ENCODE results near the gene ABCC6.
"Not testable (repeated sequence)": the region's sequence is repeated elsewhere in the genome, so short reads cannot be mapped to it uniquely, and the experiment has no call there.

ABCC6 gene

GRCh38 chr16:16186820-16187219 lies 36.5 kb downstream of the ABCC6 start:
- DNase-seq = no peak

GRCh38 chr16:16185095-16185494 lies 38.2 kb downstream of the ABCC6 start:
- no peak for DNase-seq

- DNase-seq = no peak
Measured at GRCh38 chr16:16184594-16184993, 38.7 kb downstream of the ABCC6 start.

- DNase-seq = no peak
Measured at GRCh38 chr16:16183562-16183961, 39.7 kb downstream of the ABCC6 start.

- no peak for DNase-seq
Measured at GRCh38 chr16:16182918-16183317, 40.4 kb downstream of the ABCC6 start.

GRCh38 chr16:16181748-16182147 lies 41.5 kb downstream of the ABCC6 start:
- not testable (repeated sequence) for DNase-seq

GRCh38 chr16:16178455-16179162 lies 44.7 kb downstream of the ABCC6 start:
- DNase-seq = no peak

GRCh38 chr16:16176328-16176727 lies 47.0 kb downstream of the ABCC6 start:
- DNase-seq = no peak

- no peak for DNase-seq
Measured at GRCh38 chr16:16175296-16175695, 48.0 kb downstream of the ABCC6 start.

- no peak for DNase-seq
Measured at GRCh38 chr16:16172991-16173390, 50.3 kb downstream of the ABCC6 start.

- no peak for DNase-seq
Measured at GRCh38 chr16:16171332-16171919, 51.9 kb downstream of the ABCC6 start.

GRCh38 chr16:16169615-16170014 lies 53.7 kb downstream of the ABCC6 start:
- no peak for DNase-seq

GRCh38 chr16:16168431-16168830 lies 54.9 kb downstream of the ABCC6 start:
- DNase-seq = no peak

GRCh38 chr16:16167927-16168326 lies 55.4 kb downstream of the ABCC6 start:
- no peak for DNase-seq

- DNase-seq = no peak
Measured at GRCh38 chr16:16166949-16167348, 56.3 kb downstream of the ABCC6 start.

- no peak for DNase-seq
Measured at GRCh38 chr16:16166085-16166484, 57.2 kb downstream of the ABCC6 start.

GRCh38 chr16:16164243-16164642 lies 59.1 kb downstream of the ABCC6 start:
- DNase-seq = no peak

- DNase-seq = no peak
Measured at GRCh38 chr16:16163571-16163970, 59.7 kb downstream of the ABCC6 start.

GRCh38 chr16:16163109-16163508 lies 60.2 kb downstream of the ABCC6 start:
- no peak for DNase-seq

GRCh38 chr16:16162591-16162990 lies 60.7 kb downstream of the ABCC6 start:
- DNase-seq = no peak

GRCh38 chr16:16161840-16162239 lies 61.5 kb downstream of the ABCC6 start:
- DNase-seq = not testable (repeated sequence)

GRCh38 chr16:16161319-16161718 lies 62.0 kb downstream of the ABCC6 start:
- no peak for DNase-seq

- DNase-seq = no peak
Measured at GRCh38 chr16:16159662-16160061, 63.6 kb downstream of the ABCC6 start.

- no peak for DNase-seq
Measured at GRCh38 chr16:16158741-16159374, 64.4 kb downstream of the ABCC6 start.

Data from KG1 (cell line).